ENCODE results near the gene OSBPL2.

Gene OSBPL2

GRCh38 chr20:62206388-62206775, 31.9 kb upstream of the OSBPL2 start:
- DNase-seq (ENCODE audit: low read depth) = no peak

GRCh38 chr20:62208061-62208794, 30.1 kb upstream of the OSBPL2 start:
- no peak for DNase-seq (ENCODE audit: low read depth)

- DNase-seq (ENCODE audit: low read depth) = no peak
Measured at GRCh38 chr20:62208795-62209755, 29.2 kb upstream of the OSBPL2 start.

GRCh38 chr20:62209850-62210495, 28.3 kb upstream of the OSBPL2 start:
- DNase-seq (ENCODE audit: low read depth) = no peak

- DNase-seq (ENCODE audit: low read depth) = no peak
Measured at GRCh38 chr20:62210496-62210855, 27.8 kb upstream of the OSBPL2 start.

- DNase-seq (ENCODE audit: low read depth) = no peak
Measured at GRCh38 chr20:62211216-62211615, 27.1 kb upstream of the OSBPL2 start.

GRCh38 chr20:62211769-62212288, 26.5 kb upstream of the OSBPL2 start:
- DNase-seq (ENCODE audit: low read depth) = no peak

- DNase-seq (ENCODE audit: low read depth) = no peak
Measured at GRCh38 chr20:62212299-62212698, 26.0 kb upstream of the OSBPL2 start.

- DNase-seq (ENCODE audit: low read depth) = no peak
Measured at GRCh38 chr20:62214067-62214466, 24.3 kb upstream of the OSBPL2 start.

- DNase-seq (ENCODE audit: low read depth) = no peak
Measured at GRCh38 chr20:62215020-62215990, 23.0 kb upstream of the OSBPL2 start.

GRCh38 chr20:62215991-62216635, 22.2 kb upstream of the OSBPL2 start:
- no peak for DNase-seq (ENCODE audit: low read depth)

- DNase-seq (ENCODE audit: low read depth) = no peak
Measured at GRCh38 chr20:62216636-62217566, 21.4 kb upstream of the OSBPL2 start.

- DNase-seq (ENCODE audit: low read depth) = no peak
Measured at GRCh38 chr20:62217913-62218773, 20.2 kb upstream of the OSBPL2 start.

- no peak for DNase-seq (ENCODE audit: low read depth)
Measured at GRCh38 chr20:62219101-62219991, 19.0 kb upstream of the OSBPL2 start.

GRCh38 chr20:62219992-62220665, 18.2 kb upstream of the OSBPL2 start, which contains the start of gene HRH3:
Gene HRH3, minus strand, starts transcription at chr20:62220278. Its CDS starts 308 bp downstream, at chr20:62219970.
- DNase-seq (ENCODE audit: low read depth) = peak; percentile 10

- DNase-seq (ENCODE audit: low read depth) = no peak
Measured at GRCh38 chr20:62220666-62221568, 17.4 kb upstream of the OSBPL2 start.
